HEK293 (cell line): Measurements from ENCODE around the gene WASF2.

ENCODE experiments used
- GLI4 ChIP-seq: fragments of 450-650 bp; formaldehyde crosslinking; IDR thresholded peaks from 2 replicates; pipeline ENCODE4 v1.5.1; 2016; ENCODE audit warnings: missing biosample characterization, missing genetic modification characterization
- MZF1 ChIP-seq: fragments of 450-650 bp; formaldehyde crosslinking; IDR thresholded peaks from 2 replicates; pipeline ENCODE4 v1.5.1; 2017; ENCODE audit warnings: missing biosample characterization, missing genetic modification characterization, borderline replicate concordance
- OSR2 ChIP-seq: fragments of 450-650 bp; formaldehyde crosslinking; IDR thresholded peaks from 2 replicates; pipeline ENCODE4 v1.5.1; 2016; ENCODE audit warnings: missing biosample characterization, missing genetic modification characterization
- PRDM6 ChIP-seq: fragments of 450-650 bp; formaldehyde crosslinking; IDR thresholded peaks from 2 replicates; pipeline ENCODE4 v1.5.1; 2017; ENCODE audit warnings: missing biosample characterization, missing genetic modification characterization
- ZBTB1 ChIP-seq: fragments of 450-650 bp; formaldehyde crosslinking; IDR thresholded peaks from 2 replicates; pipeline ENCODE4 v1.5.1; 2016; ENCODE audit warnings: missing biosample characterization, missing genetic modification characterization
- ZBTB10 ChIP-seq: fragments of 450-650 bp; formaldehyde crosslinking; IDR thresholded peaks from 2 replicates; pipeline ENCODE4 v1.5.1; 2016; ENCODE audit warnings: missing biosample characterization, missing genetic modification characterization
- ZBTB26 ChIP-seq: fragments of 450-650 bp; formaldehyde crosslinking; optimal IDR thresholded peaks from 2 replicates; pipeline ENCODE3; 2016; ENCODE audit warnings: missing biosample characterization, mild to moderate bottlenecking, missing genetic modification characterization
- ZBTB48 ChIP-seq: fragments of 450-650 bp; formaldehyde crosslinking; IDR thresholded peaks from 2 replicates; pipeline ENCODE4 v1.5.1; 2016; ENCODE audit warnings: missing biosample characterization, missing genetic modification characterization
- ZNF140 ChIP-seq: fragments of 450-650 bp; formaldehyde crosslinking; IDR thresholded peaks from 2 replicates; pipeline ENCODE4 v1.5.1; 2016; ENCODE audit warnings: missing biosample characterization, missing genetic modification characterization
- ZNF214 ChIP-seq: fragments of 450-650 bp; formaldehyde crosslinking; IDR thresholded peaks from 2 replicates; pipeline ENCODE4 v1.5.1; 2017; ENCODE audit warnings: missing biosample characterization, mild to moderate bottlenecking, missing genetic modification characterization, borderline replicate concordance
- ZNF24 ChIP-seq: fragments of 450-650 bp; formaldehyde crosslinking; IDR thresholded peaks from 2 replicates; pipeline ENCODE4 v1.5.1; 2016; ENCODE audit warnings: missing biosample characterization, missing genetic modification characterization
- ZNF366 ChIP-seq: fragments of 450-650 bp; formaldehyde crosslinking; conservative IDR thresholded peaks from 2 replicates; pipeline ENCODE4 v1.5.1; 2016; ENCODE audit warnings: missing biosample characterization, missing genetic modification characterization
- ZNF37A ChIP-seq: fragments of 450-650 bp; IDR thresholded peaks from 2 replicates; pipeline ENCODE4 v1.5.1; 2018; ENCODE audit warnings: missing biosample characterization, missing genetic modification characterization
- ZNF391 ChIP-seq: fragments of 450-650 bp; formaldehyde crosslinking; IDR thresholded peaks from 2 replicates; pipeline ENCODE4 v1.5.1; 2016; ENCODE audit warnings: low read depth, missing biosample characterization, missing genetic modification characterization, borderline replicate concordance
- ZNF473 ChIP-seq: fragments of 450-650 bp; formaldehyde crosslinking; IDR thresholded peaks from 2 replicates; pipeline ENCODE4 v1.5.1; 2017; ENCODE audit warnings: missing biosample characterization, missing genetic modification characterization
- ZNF561 ChIP-seq: fragments of 450-650 bp; IDR thresholded peaks from 2 replicates; pipeline ENCODE4 v1.5.1; 2018; ENCODE audit warnings: missing biosample characterization, missing genetic modification characterization, borderline replicate concordance
- ZNF600 ChIP-seq: fragments of 450-650 bp; formaldehyde crosslinking; IDR thresholded peaks from 2 replicates; pipeline ENCODE4 v1.5.1; 2016; ENCODE audit warnings: missing biosample characterization, missing genetic modification characterization
- ZNF623 ChIP-seq: fragments of 450-650 bp; formaldehyde crosslinking; IDR thresholded peaks from 2 replicates; pipeline ENCODE4 v1.5.1; 2016; ENCODE audit warnings: missing biosample characterization, missing genetic modification characterization
- ZNF654 ChIP-seq: fragments of 450-650 bp; formaldehyde crosslinking; IDR thresholded peaks from 2 replicates; pipeline ENCODE4 v1.5.1; 2016; ENCODE audit warnings: low read depth, missing biosample characterization, missing genetic modification characterization
- ZNF785 ChIP-seq: fragments of 450-650 bp; formaldehyde crosslinking; IDR thresholded peaks from 2 replicates; pipeline ENCODE4 v1.5.1; 2016; ENCODE audit warnings: missing biosample characterization, missing genetic modification characterization
- ZNF791 ChIP-seq: fragments of 450-650 bp; formaldehyde crosslinking; IDR thresholded peaks from 2 replicates; pipeline ENCODE4 v1.5.1; 2016; ENCODE audit warnings: missing biosample characterization, missing genetic modification characterization
- TF ChIP-seq, protein P1 (sequence below): fragments of 450-650 bp; formaldehyde crosslinking; IDR thresholded peaks from 2 replicates; pipeline ENCODE4 v1.5.1; 2016; ENCODE audit warnings: missing biosample characterization, missing genetic modification characterization, borderline replicate concordance
- TF ChIP-seq, protein P2 (sequence below): fragments of 450-650 bp; formaldehyde crosslinking; IDR thresholded peaks from 2 replicates; pipeline ENCODE4 v1.5.1; 2016; ENCODE audit warnings: missing biosample characterization, missing genetic modification characterization
- TF ChIP-seq, protein P3 (sequence below): fragments of 450-650 bp; formaldehyde crosslinking; IDR thresholded peaks from 2 replicates; pipeline ENCODE4 v1.5.1; 2016; ENCODE audit warnings: missing biosample characterization, missing genetic modification characterization, low read depth
- TF ChIP-seq, protein P4 (sequence below): fragments of 450-650 bp; IDR thresholded peaks from 2 replicates; pipeline ENCODE4 v1.5.1; 2018; ENCODE audit warnings: missing biosample characterization, missing genetic modification characterization

The WASF2 gene

GRCh38 chr1:27388337-27389005, 101.5 kb downstream of the WASF2 start (continued):
- TF ChIP-seq ZNF140 (tag by site-specific recombination) (no peak), ZBTB10 (tag by site-specific recombination) (no peak), ZNF785 (tag by site-specific recombination) (no peak), ZNF24 (no peak), ZNF391 (tag by site-specific recombination) (no peak), ZNF473 (tag by site-specific recombination) (no peak), MZF1 (tag by site-specific recombination) (no peak), ZNF37A (no peak), ZBTB48 (tag by site-specific recombination) (peak; percentile 38; the same call in 1 of the 2 replicates), ZNF214 (tag by site-specific recombination) (no peak), PRDM6 (tag by site-specific recombination) (no peak), ZNF600 (tag by site-specific recombination) (no peak), ZNF654 (peak; percentile 60), ZNF791 (tag by site-specific recombination) (no peak), GLI4 (tag by site-specific recombination) (no peak), ZNF366 (tag by site-specific recombination) (peak; percentile 39; the same call in 1 of the 2 replicates), OSR2 (tag by site-specific recombination) (no peak), ZBTB1 (tag by site-specific recombination) (no peak), ZNF561 (tag by site-specific recombination) (no peak), ZBTB26 (no peak), ZNF623 (tag by site-specific recombination) (no peak)
- TF ChIP-seq, protein P1, sequence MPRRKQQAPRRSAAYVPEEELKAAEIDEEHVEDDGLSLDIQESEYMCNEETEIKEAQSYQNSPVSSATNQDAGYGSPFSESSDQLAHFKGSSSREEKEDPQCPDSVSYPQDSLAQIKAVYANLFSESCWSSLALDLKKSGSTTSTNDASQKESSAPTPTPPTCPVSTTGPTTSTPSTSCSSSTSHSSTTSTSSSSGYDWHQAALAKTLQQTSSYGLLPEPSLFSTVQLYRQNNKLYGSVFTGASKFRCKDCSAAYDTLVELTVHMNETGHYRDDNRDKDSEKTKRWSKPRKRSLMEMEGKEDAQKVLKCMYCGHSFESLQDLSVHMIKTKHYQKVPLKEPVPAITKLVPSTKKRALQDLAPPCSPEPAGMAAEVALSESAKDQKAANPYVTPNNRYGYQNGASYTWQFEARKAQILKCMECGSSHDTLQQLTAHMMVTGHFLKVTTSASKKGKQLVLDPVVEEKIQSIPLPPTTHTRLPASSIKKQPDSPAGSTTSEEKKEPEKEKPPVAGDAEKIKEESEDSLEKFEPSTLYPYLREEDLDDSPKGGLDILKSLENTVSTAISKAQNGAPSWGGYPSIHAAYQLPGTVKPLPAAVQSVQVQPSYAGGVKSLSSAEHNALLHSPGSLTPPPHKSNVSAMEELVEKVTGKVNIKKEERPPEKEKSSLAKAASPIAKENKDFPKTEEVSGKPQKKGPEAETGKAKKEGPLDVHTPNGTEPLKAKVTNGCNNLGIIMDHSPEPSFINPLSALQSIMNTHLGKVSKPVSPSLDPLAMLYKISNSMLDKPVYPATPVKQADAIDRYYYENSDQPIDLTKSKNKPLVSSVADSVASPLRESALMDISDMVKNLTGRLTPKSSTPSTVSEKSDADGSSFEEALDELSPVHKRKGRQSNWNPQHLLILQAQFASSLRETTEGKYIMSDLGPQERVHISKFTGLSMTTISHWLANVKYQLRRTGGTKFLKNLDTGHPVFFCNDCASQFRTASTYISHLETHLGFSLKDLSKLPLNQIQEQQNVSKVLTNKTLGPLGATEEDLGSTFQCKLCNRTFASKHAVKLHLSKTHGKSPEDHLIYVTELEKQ (tag by site-specific recombination), result no peak
- TF ChIP-seq, protein P2, sequence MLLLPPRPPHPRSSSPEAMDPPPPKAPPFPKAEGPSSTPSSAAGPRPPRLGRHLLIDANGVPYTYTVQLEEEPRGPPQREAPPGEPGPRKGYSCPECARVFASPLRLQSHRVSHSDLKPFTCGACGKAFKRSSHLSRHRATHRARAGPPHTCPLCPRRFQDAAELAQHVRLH (tag by site-specific recombination), result no peak
- TF ChIP-seq, protein P3, sequence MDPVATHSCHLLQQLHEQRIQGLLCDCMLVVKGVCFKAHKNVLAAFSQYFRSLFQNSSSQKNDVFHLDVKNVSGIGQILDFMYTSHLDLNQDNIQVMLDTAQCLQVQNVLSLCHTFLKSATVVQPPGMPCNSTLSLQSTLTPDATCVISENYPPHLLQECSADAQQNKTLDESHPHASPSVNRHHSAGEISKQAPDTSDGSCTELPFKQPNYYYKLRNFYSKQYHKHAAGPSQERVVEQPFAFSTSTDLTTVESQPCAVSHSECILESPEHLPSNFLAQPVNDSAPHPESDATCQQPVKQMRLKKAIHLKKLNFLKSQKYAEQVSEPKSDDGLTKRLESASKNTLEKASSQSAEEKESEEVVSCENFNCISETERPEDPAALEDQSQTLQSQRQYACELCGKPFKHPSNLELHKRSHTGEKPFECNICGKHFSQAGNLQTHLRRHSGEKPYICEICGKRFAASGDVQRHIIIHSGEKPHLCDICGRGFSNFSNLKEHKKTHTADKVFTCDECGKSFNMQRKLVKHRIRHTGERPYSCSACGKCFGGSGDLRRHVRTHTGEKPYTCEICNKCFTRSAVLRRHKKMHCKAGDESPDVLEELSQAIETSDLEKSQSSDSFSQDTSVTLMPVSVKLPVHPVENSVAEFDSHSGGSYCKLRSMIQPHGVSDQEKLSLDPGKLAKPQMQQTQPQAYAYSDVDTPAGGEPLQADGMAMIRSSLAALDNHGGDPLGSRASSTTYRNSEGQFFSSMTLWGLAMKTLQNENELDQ (tag by site-specific recombination), result no peak
- TF ChIP-seq, protein P4, sequence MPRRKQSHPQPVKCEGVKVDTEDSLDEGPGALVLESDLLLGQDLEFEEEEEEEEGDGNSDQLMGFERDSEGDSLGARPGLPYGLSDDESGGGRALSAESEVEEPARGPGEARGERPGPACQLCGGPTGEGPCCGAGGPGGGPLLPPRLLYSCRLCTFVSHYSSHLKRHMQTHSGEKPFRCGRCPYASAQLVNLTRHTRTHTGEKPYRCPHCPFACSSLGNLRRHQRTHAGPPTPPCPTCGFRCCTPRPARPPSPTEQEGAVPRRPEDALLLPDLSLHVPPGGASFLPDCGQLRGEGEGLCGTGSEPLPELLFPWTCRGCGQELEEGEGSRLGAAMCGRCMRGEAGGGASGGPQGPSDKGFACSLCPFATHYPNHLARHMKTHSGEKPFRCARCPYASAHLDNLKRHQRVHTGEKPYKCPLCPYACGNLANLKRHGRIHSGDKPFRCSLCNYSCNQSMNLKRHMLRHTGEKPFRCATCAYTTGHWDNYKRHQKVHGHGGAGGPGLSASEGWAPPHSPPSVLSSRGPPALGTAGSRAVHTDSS, result no peak
